HG02588 (cell line): Measurements from ENCODE around the gene UVSSA.
"Not testable (repeated sequence)": the region's sequence is repeated elsewhere in the genome, so short reads cannot be mapped to it uniquely, and the experiment has no call there.

Source experiments
- ATAC-seq: cut with Tn5 transposase; IDR thresholded peaks from one replicate; pipeline ENCODE4 v1.9.1; 2021; ENCODE audit warnings: mild to moderate bottlenecking, moderate library complexity; ENCODE audit not compliant: unreplicated experiment

UVSSA gene

DNA sequence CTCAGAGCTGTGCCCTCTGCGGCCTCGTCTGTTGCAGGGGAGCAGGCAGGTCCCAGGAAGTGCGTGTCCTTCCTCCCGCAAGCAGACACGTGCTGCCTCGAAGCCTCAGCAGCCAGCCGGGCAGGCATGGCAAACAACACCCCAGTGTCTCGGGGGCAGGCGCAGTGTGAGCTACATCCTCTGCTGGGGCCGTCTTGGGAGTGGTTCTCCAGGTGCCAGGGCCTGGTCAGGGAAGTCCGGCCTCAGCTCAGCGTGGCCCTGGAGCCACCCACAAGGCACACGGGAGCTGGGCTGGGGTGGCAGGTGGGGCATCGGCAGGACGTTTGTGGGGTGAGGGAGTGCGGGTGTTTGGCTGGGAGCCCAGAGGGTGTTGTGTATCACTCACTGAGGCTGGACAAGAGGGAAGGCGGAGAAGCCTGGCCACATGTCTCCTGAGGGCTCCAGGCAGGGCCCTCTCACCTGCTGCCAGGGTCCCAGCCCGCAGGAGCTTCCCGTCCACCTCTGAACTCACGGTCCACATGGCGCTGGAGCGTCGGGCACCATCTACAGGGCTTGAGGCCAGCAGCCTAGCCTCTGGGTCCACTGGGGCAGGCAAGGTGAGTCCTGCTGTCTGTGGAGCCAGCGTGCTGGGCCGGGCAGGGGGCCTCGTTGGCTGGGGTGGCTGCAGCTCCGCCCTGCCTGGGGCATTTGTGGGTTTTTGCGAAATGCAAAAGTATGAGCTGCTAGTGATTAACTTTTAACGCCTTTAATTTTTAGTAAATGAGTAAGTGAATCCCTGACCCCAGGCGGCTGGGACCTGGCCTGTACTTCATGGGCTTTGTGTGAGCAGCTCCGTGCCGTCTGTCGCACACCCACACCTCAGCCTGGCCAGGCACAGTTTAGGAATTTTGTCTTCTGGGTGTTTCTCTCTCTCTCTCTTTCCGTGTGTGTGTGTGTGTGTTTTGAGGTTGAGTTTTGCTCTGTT is 17.3 kb upstream of the UVSSA start:
- ATAC-seq = no peak

DNA sequence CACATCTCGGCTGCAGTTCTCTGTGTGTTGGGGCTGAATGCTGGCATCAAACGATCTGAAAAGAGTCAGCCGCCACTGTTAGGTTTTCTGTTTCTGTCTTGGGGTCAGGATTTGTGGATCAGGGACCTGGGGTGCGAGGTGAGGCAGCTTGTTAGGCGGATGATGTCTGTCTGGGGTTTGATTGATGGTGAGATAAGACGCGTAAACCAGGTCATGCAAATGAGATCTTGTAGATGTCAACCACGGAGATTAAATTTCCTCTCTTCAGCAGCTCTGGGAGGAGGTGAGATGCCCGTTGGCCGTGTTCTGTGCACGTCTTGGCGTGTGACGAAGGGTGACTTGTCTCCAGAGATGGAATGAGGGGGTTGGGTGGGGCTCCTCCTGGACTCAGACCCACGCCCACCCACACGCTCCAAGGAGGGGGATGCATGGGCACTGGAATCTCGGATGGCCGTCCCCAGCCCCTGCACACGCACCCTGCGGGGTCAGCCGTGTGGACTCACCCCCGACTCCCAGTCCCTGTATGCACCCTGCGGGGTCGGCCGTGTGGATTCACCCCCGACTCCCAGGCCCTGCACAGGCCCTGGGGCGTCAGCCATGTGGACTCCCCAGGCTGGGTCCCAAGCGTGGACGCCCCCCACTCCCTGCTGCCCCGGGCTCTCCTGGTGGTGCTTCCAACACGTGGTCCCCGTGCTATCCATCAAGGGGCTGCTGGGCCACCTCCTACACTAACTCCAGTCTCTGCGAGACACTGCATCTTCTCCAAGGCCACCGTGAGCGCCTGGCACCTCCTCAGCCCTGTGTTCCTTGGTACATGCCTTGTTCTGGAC is 16.0 kb upstream of the UVSSA start:
- ATAC-seq = no peak

DNA sequence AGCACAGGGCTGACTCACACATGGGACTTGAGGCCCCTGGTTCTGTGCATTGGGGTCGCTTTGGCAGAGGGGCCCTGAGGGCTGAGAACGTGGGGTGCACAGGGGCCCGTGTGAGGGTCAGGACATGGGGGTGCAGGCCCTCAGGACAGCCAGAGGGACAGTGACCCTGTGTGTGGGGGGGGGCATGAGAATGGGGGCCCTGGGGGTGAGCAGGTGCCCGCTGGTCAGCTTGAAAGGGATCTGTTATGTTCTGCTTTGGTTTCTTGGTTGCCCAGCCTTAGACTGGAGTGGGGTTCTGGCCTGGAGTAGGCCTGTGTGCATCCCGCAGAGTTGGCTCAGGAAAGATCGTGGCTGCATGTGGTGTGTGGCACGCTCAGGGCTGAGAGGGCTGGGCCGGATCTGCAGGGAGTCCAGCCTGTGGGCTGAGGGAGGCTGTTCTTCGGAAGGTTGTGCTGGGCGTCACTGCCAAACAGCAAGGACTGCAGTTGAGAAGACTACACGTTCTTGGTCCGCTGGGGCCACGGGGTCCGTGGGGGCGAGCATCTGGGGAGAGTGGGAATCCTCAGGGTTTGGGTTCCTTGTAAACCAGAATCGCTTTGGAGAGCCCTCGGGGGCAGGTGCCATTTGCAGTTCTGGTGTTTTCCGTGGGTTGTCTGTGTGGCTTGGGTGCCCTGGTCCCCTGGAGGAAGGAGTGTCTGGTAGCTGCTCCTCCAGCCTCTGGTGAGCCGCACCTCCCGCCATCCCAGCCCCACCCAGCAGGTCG is 15.2 kb upstream of the UVSSA start:
- no peak for ATAC-seq

DNA sequence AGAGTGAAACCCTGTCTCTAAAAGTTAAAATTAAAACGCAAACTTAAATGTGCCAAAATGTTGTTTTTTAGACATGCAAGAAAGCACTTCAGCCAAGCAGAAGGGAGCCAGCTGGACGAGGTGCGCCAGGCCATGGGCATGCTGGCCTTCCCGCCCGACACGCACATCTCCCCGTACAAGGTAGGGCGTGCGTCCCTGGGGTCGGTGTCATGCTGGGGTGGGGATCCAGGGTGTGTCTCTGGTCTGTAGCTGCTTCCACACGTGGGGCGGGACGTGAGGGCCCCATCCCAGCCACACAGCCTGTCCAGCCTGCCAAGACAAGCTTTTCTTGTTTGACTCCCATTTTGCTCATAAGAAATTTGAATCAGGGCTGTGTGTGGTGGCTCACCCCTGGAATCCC is 14.3 kb upstream of the UVSSA start:
- no peak for ATAC-seq

DNA sequence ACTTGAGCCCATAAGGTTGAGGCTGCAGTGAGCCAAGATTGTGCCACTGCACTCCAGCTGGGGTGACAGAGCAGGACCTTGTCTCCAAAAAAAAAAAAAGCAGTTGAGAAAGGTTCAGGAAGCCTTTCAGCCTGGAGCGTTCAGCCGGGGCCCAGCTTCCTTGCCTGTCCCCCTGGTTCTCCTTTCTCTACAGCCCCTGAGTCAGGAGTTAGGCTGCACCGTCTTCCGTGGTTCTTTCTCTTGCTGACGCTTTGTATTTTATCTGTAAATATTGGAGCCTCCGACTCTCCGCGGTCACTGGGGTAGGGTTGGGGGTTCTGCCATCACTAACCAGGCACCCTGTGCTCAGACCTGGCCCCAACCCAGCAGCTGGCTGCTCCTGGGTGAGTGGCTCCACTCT is 13.8 kb upstream of the UVSSA start:
- ATAC-seq = no peak

DNA sequence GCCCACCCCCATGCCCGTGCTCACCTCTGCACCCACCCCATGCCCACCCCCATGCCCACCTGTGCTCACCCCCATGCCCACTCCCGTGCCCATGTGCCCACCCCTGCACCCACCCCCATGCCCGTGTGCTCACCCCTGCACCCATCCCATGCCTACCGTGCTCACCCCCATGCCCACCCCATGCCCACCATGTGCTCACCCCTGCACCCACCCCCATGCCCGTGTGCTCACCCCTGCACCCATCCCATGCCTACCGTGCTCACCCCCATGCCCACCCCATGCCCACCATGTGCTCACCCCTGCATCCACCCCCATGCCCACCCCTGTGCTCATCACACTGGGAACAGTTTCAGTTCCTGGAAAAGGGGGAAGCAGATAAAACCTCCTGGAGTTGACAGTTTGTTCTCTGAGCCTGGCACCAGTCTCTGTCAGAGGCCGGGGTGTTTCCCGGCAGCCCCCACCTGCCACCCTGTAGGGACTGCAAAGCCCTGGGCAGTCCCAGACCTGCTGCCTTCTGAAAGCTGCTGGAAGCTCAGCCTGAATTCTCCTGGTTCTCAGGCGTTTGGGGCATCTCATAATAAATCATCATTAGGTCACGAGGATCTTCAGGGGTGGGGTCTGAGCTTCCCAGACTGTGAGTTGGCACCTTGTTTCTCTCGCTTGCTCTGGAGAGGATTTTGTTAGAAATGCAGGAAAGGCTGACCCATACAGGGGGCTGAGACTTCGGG is 13.0 kb upstream of the UVSSA start:
- not testable (repeated sequence) for ATAC-seq

DNA sequence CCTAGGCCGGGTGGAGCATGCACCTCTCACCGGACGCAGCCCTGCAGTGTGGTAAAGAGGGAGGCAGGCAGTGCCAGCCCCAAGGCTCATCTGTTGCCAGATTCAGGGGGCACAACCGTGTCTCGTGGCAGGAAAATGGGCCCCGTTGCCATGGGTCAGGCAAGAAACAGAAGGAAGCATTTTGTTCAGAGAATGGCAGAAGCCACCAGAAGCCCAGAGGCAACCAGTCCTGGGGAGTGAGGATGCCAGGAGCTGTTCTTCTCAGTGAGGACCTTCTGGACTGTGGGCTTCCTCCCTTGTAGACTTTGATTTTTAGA is 12.5 kb upstream of the UVSSA start:
- no peak for ATAC-seq

DNA sequence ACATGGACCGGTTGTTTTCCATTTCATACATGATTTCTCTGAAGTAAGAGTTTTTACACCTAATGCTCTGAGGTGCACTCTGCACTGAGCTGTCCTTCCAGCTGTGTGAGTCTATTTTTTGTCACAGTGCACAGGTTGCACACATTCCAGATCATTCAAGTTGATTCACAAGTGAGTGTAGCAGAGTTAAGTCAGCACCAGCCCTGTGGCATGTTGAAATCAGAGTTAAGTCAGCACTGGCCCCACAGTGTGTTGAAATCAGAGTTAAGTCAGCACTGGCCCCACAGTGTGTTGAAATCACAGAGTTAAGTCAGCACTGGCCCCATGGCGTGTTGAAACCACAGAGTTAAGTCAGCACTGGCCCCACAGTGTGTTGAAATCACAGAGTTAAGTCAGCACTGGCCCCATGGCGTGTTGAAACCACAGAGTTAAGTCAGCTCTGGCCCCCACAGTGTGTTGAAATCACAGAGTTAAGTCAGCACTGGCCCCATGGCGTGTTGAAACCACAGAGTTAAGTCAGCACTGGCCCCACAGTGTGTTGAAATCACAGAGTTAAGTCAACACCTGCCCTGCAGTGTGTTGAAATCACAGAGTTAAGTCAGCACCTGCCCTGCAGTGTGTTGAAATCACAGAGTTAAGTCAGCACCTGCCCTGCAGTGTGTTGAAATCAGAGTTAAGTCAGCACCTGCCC is 11.7 kb upstream of the UVSSA start:
- ATAC-seq = not testable (repeated sequence)

DNA sequence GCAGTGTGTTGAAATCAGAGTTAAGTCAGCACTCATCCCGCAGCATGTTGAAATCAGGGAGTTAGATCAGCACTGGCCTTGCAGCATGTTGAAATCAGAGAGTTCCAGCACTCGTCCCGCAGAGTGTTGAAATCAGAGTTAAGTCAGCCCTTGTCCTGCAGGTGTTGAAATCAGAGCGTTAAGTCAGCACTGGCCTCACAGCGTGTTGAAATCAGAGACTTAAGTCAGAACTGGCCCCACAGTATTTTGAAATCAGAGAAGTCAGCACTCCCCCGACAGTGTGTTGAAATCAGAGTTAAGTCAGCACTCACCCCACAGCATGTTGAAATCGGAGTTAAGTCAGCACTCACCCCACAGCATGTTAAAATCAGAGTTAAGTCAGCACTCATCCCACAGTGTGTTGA is 10.9 kb upstream of the UVSSA start:
- no peak for ATAC-seq

DNA sequence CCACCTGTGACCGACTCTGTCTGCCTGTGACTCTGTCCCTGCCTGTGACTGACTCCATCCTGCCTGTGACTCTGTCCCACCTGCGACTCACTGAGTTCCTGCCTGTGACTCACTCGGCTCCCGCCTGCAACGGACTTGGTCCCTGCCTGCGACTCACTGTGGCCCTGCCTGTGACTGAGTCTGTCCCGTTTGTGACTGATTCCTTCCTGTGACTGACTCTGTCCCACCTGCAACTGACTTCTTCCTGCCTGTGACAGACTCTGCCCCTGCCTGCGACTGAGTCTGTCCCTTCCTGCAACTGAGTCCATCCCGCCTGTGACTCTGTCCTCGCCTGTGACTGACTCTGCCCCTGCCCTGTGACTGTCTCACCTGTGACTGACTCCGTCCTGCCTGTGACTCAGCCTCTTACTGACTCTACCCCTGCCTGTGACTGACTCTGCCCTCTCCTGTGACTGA is 9.6 kb upstream of the UVSSA start:
- ATAC-seq = no peak

DNA sequence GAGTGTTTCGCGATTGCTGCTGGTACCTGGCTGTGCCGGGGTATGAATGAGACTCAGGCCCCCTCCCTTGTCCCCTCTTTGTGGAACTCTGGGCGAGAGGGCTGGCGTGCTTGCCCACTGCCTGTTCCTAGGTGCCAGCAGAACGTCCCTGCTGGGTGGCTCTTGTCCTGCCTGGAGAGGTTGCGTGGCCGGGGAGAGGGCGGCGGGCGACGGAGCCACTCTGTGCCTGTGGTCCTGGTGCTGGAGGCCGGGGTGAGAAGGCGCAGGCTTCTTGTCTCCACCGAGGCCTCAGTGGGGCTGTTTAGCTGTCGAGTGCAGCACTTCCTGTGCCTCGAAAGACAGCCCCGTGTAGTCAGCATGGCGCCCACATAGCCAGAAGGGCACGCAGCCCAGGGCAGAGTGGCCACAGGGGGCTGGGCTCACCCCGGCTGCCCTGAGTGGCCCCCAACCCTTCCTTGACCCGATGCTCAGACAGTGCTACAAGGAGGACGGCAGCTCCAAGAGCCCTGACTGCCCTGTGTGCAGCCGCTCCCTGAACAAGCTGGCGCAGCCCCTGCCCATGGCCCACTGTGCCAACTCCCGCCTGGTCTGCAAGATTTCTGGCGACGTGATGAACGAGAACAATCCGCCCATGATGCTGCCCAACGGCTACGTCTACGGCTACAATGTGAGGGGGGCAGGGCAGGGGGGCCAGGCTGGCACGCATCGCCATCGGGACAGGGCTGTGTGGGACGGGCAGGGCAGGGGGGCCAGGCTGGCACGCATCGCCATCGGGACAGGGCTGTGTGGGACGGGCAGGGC is 8.9 kb upstream of the UVSSA start:
- no peak for ATAC-seq

DNA sequence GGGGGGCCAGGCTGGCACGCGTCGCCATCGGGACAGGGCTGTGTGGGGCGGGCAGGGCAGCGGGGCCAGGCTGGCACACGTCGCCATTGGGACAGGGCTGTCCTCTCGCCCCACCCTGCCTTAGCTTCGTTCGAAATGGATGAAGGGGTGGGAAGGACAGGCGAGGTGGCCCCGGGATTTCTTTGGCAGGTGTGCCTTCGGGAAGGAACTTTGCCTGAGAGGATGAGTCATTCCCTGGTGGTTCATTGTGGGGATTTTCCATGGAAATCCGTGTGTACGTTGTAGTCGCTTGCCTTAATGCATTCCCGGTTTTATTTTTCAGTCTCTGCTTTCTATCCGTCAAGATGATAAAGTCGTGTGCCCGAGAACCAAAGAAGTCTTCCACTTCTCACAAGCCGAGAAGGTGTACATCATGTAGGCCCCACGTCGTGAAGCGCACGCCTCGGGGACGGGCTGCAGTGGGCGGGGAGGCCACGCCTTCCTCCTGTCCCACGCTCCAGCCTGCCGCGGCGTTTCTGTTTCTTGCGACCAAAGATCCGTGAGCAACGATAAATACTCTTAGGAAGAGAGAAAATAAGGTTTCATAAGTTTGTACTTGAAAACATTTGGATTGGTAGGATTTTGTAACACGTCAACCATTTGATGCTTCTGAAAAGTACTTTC is 8.1 kb upstream of the UVSSA start:
- no peak for ATAC-seq

DNA sequence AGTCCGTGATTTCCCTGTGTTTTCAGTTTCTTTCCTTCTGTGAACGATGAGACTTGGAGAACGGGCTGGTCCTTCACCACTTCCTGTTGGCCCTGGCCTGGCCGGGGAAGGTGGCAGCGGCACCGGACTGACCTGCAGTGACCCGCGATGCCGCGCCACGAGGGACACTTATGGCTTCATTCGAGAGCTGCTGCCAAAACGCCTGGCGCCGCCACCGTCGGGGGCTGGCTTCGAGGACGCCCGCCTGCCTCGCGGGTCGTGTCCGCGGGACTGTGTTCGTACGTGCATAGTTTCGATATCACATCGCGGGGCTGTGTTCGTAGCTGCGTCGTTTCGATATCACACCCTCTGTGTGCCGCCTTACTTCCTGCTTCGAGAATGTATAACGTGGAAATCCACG is 7.5 kb upstream of the UVSSA start:
- no peak for ATAC-seq

DNA sequence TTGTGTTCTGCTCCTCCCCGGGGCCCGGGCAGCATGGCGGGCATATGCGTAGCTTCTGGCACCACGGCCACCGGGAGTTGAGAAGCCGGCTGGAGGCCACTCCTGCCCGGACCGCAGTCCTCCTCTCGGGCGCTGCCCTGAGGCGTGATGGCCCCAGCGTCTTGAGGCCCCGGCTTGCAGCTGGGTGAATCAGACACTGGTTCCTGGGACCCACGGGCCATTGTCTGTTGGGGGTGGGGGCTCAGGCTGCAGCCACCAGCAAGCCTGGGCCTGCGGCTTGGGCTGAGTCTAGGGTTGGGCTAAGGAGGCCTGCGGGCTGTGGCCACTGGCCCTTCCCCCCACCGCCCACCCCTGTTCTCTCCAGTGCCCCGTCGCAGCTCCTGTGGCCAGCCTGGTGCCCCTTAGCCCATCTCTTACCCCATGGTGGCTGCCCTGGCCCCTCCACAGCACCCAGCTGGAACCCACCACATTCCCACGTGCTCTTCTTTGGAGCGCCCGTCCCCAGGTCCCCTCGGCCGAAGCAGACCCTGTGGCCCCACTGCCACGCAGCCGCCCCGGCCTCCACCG is 6.7 kb upstream of the UVSSA start:
- no peak for ATAC-seq

DNA sequence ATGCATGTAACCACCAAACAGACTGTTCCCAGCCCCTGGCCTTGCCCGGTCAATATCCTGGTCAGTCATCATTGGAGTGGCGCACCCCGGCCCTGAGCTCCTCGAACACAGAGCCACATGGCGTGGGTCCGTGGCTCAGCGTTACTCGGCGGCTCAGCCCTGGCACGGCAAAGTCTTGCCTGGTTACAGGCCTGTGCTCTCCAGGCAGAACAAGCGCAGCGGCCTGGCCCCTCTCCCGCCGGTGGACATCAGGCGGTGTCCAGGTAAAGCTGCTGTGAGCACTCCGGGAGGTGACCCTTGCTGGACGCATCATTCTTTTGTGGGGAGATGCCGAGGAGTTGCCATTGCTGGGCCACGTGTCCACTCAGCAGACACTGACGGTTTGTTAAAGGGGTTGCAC is 6.1 kb upstream of the UVSSA start:
- no peak for ATAC-seq

DNA sequence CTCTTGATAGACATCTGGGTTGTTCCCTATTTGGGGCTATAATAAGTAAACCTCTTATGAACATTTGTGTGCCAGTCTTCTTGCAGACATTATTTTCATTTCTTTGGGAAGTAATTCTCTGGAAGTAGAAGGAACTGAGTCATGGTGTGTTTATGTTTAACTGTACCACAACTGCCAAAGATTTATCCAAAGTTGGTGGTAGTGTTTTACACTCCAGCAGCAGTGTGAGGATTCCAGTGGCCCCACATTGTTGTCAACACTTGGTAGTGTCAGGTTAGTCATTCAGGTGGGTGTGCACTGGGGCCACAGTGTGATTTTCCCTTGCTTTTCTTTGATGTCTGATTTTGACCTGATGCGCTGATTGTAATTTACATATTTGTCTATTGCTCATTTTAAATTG is 5.0 kb upstream of the UVSSA start:
- no peak for ATAC-seq

DNA sequence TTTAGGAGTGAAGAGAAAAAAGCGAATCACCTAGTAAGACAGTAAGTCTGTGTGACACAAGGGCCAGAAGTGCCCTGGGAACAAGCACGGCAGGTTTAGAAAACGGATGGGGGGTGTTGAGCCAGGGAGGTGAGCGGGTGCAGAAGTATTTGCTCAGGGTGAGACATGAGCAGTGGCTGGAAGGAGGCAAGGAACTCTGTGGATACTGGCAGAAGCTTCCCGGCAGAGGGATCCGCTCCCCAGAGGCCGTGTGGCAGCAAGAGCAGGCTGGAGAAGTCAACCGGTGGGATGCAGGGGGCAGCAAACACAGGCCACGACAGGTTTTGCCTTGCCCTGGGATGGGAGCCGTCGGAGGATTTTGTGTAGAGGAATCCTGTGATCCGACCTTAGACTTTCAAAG is 2.3 kb upstream of the UVSSA start:
- no peak for ATAC-seq
